Measurements from ENCODE around the gene MSMB. TPM values are rescaled to one million over a fixed set of nuclear protein-coding genes. Genes with fewer than 3 reads are reported as not detected.

MSMB gene
- total and polyA plus RNA-seq, 2 of the 8 experiments (the other 6 are each of a cell fraction or from before 2014, with no cell fraction given): not detected

DNA sequence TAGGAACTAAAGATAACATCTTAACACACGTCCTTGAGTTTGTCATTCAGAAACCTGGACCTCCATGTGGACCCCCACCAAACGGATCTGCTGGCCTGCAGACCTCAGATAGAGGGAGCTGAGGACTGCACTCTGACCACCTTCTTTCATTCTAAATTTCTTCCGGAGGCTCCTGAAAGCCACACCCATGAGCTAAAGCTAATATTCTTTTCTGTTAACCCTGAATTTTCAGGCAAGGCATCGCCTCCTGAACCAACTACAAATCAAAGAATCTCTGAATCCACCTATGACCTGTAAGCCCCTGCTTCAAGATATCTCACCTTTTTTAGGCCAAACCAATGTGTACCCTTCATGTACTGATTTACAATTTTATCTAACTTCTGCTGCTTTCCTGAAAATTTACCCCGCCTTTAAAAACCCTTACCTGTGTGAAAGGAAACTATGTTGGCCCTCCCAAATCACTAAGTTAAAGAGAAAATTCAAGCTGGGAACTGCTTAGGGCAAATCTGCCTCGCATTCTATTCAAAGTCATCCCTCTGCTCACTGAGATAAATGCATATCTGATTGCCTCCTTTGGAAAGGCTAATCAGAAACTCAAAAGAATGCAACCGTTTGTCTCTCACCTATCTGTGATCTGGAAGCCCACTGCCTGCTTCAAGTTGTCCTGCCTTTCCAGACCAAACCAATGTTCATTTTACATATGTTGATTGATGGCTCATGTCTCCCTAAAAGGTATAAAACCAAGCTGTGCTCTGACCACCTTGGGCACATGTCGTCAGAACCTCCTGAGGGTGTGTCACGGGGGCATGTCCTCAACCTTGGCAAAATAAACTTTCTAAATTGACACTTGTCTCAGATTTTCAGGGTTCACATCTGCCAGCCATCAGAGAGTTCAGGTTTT is 7.7 kb upstream of the MSMB start (continued):
- no peak for TF ChIP-seq KDM4A (IDR thresholded peaks at IDR 0.05; ENCODE audit: low read depth, low read length, severe bottlenecking)

Data from H1 (cell line).